OCI-LY3 (cell line): ENCODE results near the gene RANBP3.
"Not testable (repeated sequence)": the region's sequence is repeated elsewhere in the genome, so short reads cannot be mapped to it uniquely, and the experiment has no call there.

ENCODE experiments used
- H2AFZ ChIP-seq: fragments of 200-600, 300-600 bp; shearing (Covaris generic); 2 replicates; pipeline ENCODE4 v1.6.0; 2014; ENCODE audit warnings: antibody characterized with exemption, low read depth, low read length
- H3K27ac ChIP-seq: fragments of 200-600, 300-600 bp; sonication (generic); 2 replicates; pipeline ENCODE4 v1.5.1; 2014; ENCODE audit warnings: mild to moderate bottlenecking, low read length, moderate library complexity, mixed read lengths
- H3K27me3 ChIP-seq: fragments of 200-600, 300-600 bp; sonication (generic); 2 replicates; pipeline ENCODE4 v1.6.1; 2014; ENCODE audit warnings: low read depth, low read length, mixed read lengths
- H3K36me3 ChIP-seq: fragments of 200-600, 300-600 bp; sonication (generic); replicated peaks from 2 replicates; pipeline ENCODE3; 2014; ENCODE audit warnings: low read depth, low read length, mixed read lengths
- H3K4me1 ChIP-seq: fragments of 300-600, 200-600 bp; sonication (generic); 2 replicates; pipeline ENCODE4 v1.6.1; 2014; ENCODE audit warnings: low read length, mixed read lengths
- H3K4me2 ChIP-seq: fragments of 200-600, 300-600 bp; sonication (generic); 2 replicates; pipeline ENCODE4 v1.6.1; 2014; ENCODE audit warnings: low read length, mixed read lengths
- H3K4me3 ChIP-seq: fragments of 300-600, 200-600 bp; sonication (generic); 2 replicates; pipeline ENCODE4 v1.5.1; 2014; ENCODE audit warnings: antibody characterized with exemption, mild to moderate bottlenecking, low read length, moderate library complexity
- H3K79me2 ChIP-seq: fragments of 300-600, 200-600 bp; shearing (Covaris generic); 2 replicates; pipeline ENCODE4 v1.6.1; 2014; ENCODE audit warnings: mild to moderate bottlenecking, low read length, mixed read lengths
- H3K9ac ChIP-seq: fragments of 300-600, 200-600 bp; shearing (Covaris generic); 2 replicates; pipeline ENCODE4 v1.6.0; 2014; ENCODE audit warnings: mild to moderate bottlenecking, low read length, moderate library complexity
- H3K9me3 ChIP-seq: fragments of 200-600, 300-600 bp; shearing (Covaris generic); 2 replicates; pipeline ENCODE4 v1.6.1; 2014; ENCODE audit warnings: low read length, mixed read lengths; ENCODE audit not compliant: insufficient read depth
- H4K20me1 ChIP-seq: fragments of 200-600, 300-600 bp; sonication (generic); 2 replicates; pipeline ENCODE4 v1.6.1; 2016; ENCODE audit warnings: low read length, mixed read lengths; ENCODE audit not compliant: insufficient read depth
- CTCF ChIP-seq: fragments of 200-600, 300-600 bp; sonication (generic); IDR thresholded peaks from 2 replicates; pipeline ENCODE4 v1.5.1; 2014; ENCODE audit warnings: antibody characterized with exemption, low read length, low read depth
- EZH2phosphoT487 ChIP-seq: fragments of 200-600 bp; shearing (Covaris generic); IDR thresholded peaks from 2 replicates; pipeline ENCODE4 v1.6.1; 2018; ENCODE audit warnings: antibody characterized with exemption, mixed run types, low read depth

RANBP3 gene

GRCh38 chr19:5988517-5989387, 10.8 kb upstream of the RANBP3 start:
- Histone ChIP-seq H3K4me2 (peak overlapping the region; percentile 16; the same call in 1 of the 2 replicates), H3K9me3 (no peaks in the 10 kb centered on the region), H3K79me2 (no peaks in the 10 kb centered on the region), H3K4me1 (peaks cover 20% of the 10 kb centered on the region), H3K4me3 (no peak overlapping the region), H4K20me1 (no peaks in the 10 kb centered on the region), H3K36me3 (no peaks in the 10 kb centered on the region), H3K9ac (no peak overlapping the region), H3K27me3 (no peaks in the 10 kb centered on the region), H2AFZ (no peak overlapping the region), H3K27ac (no peak overlapping the region)
- TF ChIP-seq EZH2phosphoT487, result no peak
- TF ChIP-seq CTCF, result no peak

- peak overlapping the region; percentile 41 for H3K9ac ChIP-seq
- H3K4me3 ChIP-seq, result peak overlapping the region; percentile 70
- no peaks in the 10 kb centered on the region for H3K27me3 ChIP-seq
- peaks cover 20% of the 10 kb centered on the region for H3K4me1 ChIP-seq
- no peaks in the 10 kb centered on the region for H3K9me3 ChIP-seq
- H3K79me2 ChIP-seq, result no peaks in the 10 kb centered on the region
- TF ChIP-seq EZH2phosphoT487 (no peak), CTCF (peak; percentile 99)
- no peaks in the 10 kb centered on the region for H3K36me3 ChIP-seq
- H3K27ac ChIP-seq, result no peak overlapping the region
- peak overlapping the region; percentile 65 for H2AFZ ChIP-seq
- H3K4me2 ChIP-seq, result peak overlapping the region; percentile 80
- H4K20me1 ChIP-seq, result no peaks in the 10 kb centered on the region
Measured at GRCh38 chr19:5987077-5987818, 9.3 kb upstream of the RANBP3 start.

- H3K79me2 ChIP-seq, H3K27me3 ChIP-seq, H3K4me2 ChIP-seq, H2AFZ ChIP-seq, H3K4me3 ChIP-seq, H3K36me3 ChIP-seq, H3K27ac ChIP-seq, H3K9ac ChIP-seq, H3K9me3 ChIP-seq, H4K20me1 ChIP-seq: not testable (repeated sequence)
- H3K4me1 ChIP-seq, result peaks cover 20% of the 10 kb centered on the region
Measured at GRCh38 chr19:5985837-5986236, 7.9 kb upstream of the RANBP3 start.

- no peak overlapping the region for H3K9ac ChIP-seq
- no peak overlapping the region for H3K4me3 ChIP-seq
- H3K79me2 ChIP-seq, result peaks cover 9% of the 10 kb centered on the region
- H3K27me3 ChIP-seq, result no peaks in the 10 kb centered on the region
- no peak overlapping the region for H3K27ac ChIP-seq
- H2AFZ ChIP-seq, result no peak overlapping the region
- peaks cover 4% of the 10 kb centered on the region for H3K36me3 ChIP-seq
- no peak overlapping the region for H3K4me2 ChIP-seq
- TF ChIP-seq CTCF, result no peak
- TF ChIP-seq EZH2phosphoT487, result no peak
- no peaks in the 10 kb centered on the region for H3K9me3 ChIP-seq
- no peaks in the 10 kb centered on the region for H4K20me1 ChIP-seq
- H3K4me1 ChIP-seq, result peaks cover 20% of the 10 kb centered on the region
Measured at GRCh38 chr19:5985098-5985783, 7.3 kb upstream of the RANBP3 start.
